ENCODE measurements around the gene PDE4D. TPM values are rescaled to one million over a fixed set of nuclear protein-coding genes. Genes with fewer than 3 reads are reported as not detected.

PDE4D gene
- total RNA-seq, 1 experiment from 2014 or later = 3.6 TPM

GRCh38 chr5:59716029-59716428 lies 177.5 kb downstream of the PDE4D start:
- Histone ChIP-seq H3K9ac (ENCODE audit: low read length) (no peak overlapping the region), H3K27ac (ENCODE audit: low read length) (no peak overlapping the region), H4K20me1 (ENCODE audit: low read length) (no peaks in the 10 kb centered on the region), H3K9me2 (replicated peaks; ENCODE audit: low read length) (no peaks in the 10 kb centered on the region), H3K79me2 (ENCODE audit: low read length) (no peaks in the 10 kb centered on the region), H3K27me3 (ENCODE audit: low read length) (no peaks in the 10 kb centered on the region), H3K4me2 (ENCODE audit: low read length) (no peak overlapping the region), H3K4me1 (ENCODE audit: insufficient read depth, low read length) (no peaks in the 10 kb centered on the region), H3K9me3 (ENCODE audit: low read length) (no peaks in the 10 kb centered on the region), H3F3A (ENCODE audit: low read length, unreplicated experiment) (no peaks in the 10 kb centered on the region), H3K36me3 (ENCODE audit: low read depth, low read length) (no peaks in the 10 kb centered on the region), H3K4me3 (ENCODE audit: low read length) (no peak overlapping the region), H2AFZ (ENCODE audit: low read length) (no peak overlapping the region)
- ATAC-seq = no peak
- CTCF ChIA-PET = no interaction called here
- no peak for DNase-seq
- intact Hi-C loops (cut with micrococcal nuclease) = no loop called here
- POLR2A ChIA-PET (ENCODE audit: unreplicated experiment) = no interaction called here
- TF ChIP-seq, protein P1, sequence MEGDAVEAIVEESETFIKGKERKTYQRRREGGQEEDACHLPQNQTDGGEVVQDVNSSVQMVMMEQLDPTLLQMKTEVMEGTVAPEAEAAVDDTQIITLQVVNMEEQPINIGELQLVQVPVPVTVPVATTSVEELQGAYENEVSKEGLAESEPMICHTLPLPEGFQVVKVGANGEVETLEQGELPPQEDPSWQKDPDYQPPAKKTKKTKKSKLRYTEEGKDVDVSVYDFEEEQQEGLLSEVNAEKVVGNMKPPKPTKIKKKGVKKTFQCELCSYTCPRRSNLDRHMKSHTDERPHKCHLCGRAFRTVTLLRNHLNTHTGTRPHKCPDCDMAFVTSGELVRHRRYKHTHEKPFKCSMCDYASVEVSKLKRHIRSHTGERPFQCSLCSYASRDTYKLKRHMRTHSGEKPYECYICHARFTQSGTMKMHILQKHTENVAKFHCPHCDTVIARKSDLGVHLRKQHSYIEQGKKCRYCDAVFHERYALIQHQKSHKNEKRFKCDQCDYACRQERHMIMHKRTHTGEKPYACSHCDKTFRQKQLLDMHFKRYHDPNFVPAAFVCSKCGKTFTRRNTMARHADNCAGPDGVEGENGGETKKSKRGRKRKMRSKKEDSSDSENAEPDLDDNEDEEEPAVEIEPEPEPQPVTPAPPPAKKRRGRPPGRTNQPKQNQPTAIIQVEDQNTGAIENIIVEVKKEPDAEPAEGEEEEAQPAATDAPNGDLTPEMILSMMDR (conservative IDR thresholded peaks at IDR 0.05; ENCODE audit: low read depth, low read length) = no peak
- TF ChIP-seq EZH2 (IDR thresholded peaks at IDR 0.05; ENCODE audit: low read length, unreplicated experiment) (no peak), EZH2phosphoT487 (IDR thresholded peaks at IDR 0.05; ENCODE audit: borderline replicate concordance, low read length) (no peak)
- BruUV-seq (replicated peaks) = no TSS peak

GRCh38 chr5:59715228-59715627 lies 178.3 kb downstream of the PDE4D start:
- DNase-seq (no peak), ATAC-seq (no peak)
- Histone ChIP-seq H3K4me2 (ENCODE audit: low read length) (no peak overlapping the region), H3K36me3 (ENCODE audit: low read depth, low read length) (no peaks in the 10 kb centered on the region), H3K4me1 (ENCODE audit: insufficient read depth, low read length) (no peaks in the 10 kb centered on the region), H3K27ac (ENCODE audit: low read length) (no peak overlapping the region), H2AFZ (ENCODE audit: low read length) (no peak overlapping the region), H3K4me3 (ENCODE audit: low read length) (no peak overlapping the region), H3K27me3 (ENCODE audit: low read length) (no peaks in the 10 kb centered on the region), H3K9me3 (ENCODE audit: low read length) (no peaks in the 10 kb centered on the region), H3K9ac (ENCODE audit: low read length) (no peak overlapping the region), H4K20me1 (ENCODE audit: low read length) (no peaks in the 10 kb centered on the region), H3K79me2 (ENCODE audit: low read length) (no peaks in the 10 kb centered on the region), H3F3A (ENCODE audit: low read length, unreplicated experiment) (no peaks in the 10 kb centered on the region), H3K9me2 (replicated peaks; ENCODE audit: low read length) (no peaks in the 10 kb centered on the region)
- POLR2A ChIA-PET (ENCODE audit: unreplicated experiment) = no interaction called here
- BruUV-seq (replicated peaks) = no TSS peak
- CTCF ChIA-PET = no interaction called here
- TF ChIP-seq, protein P1 (conservative IDR thresholded peaks at IDR 0.05; ENCODE audit: low read depth, low read length) = no peak
- TF ChIP-seq EZH2 (IDR thresholded peaks at IDR 0.05; ENCODE audit: low read length, unreplicated experiment) (no peak), EZH2phosphoT487 (IDR thresholded peaks at IDR 0.05; ENCODE audit: borderline replicate concordance, low read length) (no peak)
- intact Hi-C loops (cut with micrococcal nuclease) = no loop called here

- Histone ChIP-seq H3K4me2 (ENCODE audit: low read length) (no peak overlapping the region), H3F3A (ENCODE audit: low read length, unreplicated experiment) (no peaks in the 10 kb centered on the region), H3K27ac (ENCODE audit: low read length) (no peak overlapping the region), H3K27me3 (ENCODE audit: low read length) (no peaks in the 10 kb centered on the region), H4K20me1 (ENCODE audit: low read length) (no peaks in the 10 kb centered on the region), H3K9me2 (replicated peaks; ENCODE audit: low read length) (no peaks in the 10 kb centered on the region), H3K9me3 (ENCODE audit: low read length) (no peaks in the 10 kb centered on the region), H3K9ac (ENCODE audit: low read length) (no peak overlapping the region), H3K79me2 (ENCODE audit: low read length) (no peaks in the 10 kb centered on the region), H3K36me3 (ENCODE audit: low read depth, low read length) (no peaks in the 10 kb centered on the region), H3K4me1 (ENCODE audit: insufficient read depth, low read length) (no peaks in the 10 kb centered on the region), H3K4me3 (ENCODE audit: low read length) (no peak overlapping the region), H2AFZ (ENCODE audit: low read length) (no peak overlapping the region)
- ATAC-seq = no peak
- ChIA-PET POLR2A (ENCODE audit: unreplicated experiment) (no interaction called here), CTCF (no interaction called here)
- TF ChIP-seq, protein P1 (conservative IDR thresholded peaks at IDR 0.05; ENCODE audit: low read depth, low read length) = no peak
- no peak for TF ChIP-seq EZH2 (IDR thresholded peaks at IDR 0.05; ENCODE audit: low read length, unreplicated experiment)
- DNase-seq = no peak
- intact Hi-C loops (cut with micrococcal nuclease) = no loop called here
- BruUV-seq (replicated peaks) = no TSS peak
Measured at GRCh38 chr5:59713498-59713844, 180.1 kb downstream of the PDE4D start.
